ENCODE measurements around the gene ST8SIA6. TPM values are rescaled to one million over a fixed set of nuclear protein-coding genes. Genes with fewer than 3 reads are reported as not detected.

The ST8SIA6 gene
- total RNA-seq, 1 donor from 2014 or later = 0.13 TPM

DNA sequence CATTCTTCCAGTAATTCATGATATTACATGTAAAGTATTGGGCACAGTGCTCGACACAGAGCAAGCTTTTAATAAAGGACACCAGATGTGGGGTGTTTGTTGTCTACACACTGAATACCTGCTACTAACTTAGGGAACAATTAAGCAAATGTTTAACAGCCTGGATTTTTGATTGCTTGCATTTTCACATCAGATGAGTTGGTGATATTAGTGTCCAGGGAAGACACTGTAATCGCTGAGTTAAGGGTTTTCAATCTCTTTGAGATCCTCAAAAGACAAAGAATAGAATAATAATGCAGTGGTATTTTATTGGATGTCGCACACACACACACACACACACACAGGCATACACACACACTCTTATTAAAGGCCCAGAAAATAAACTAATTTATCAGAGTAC, 147.3 kb downstream of the ST8SIA6 start:
- no peaks in the 10 kb centered on the region for H3K4me1 Mint-ChIP-seq
- peaks cover 18% of the 10 kb centered on the region for H3K27me3 Mint-ChIP-seq
- no peaks in the 10 kb centered on the region for H3K36me3 Mint-ChIP-seq (ENCODE audit: low read depth)
- TF ChIP-seq CTCF (IDR thresholded peaks at IDR 0.05) = no peak
- H3K27ac Mint-ChIP-seq = no peak overlapping the region
- ChIA-PET CTCF (no interaction called here), POLR2A (no interaction called here)
- H3K4me3 Mint-ChIP-seq = no peak overlapping the region
- no peaks in the 10 kb centered on the region for H3K9me3 Mint-ChIP-seq
- DNase-seq = no peak
- no peak for ATAC-seq (ENCODE audit: low read depth)
- intact Hi-C loops (cut with micrococcal nuclease) = no loop called here

DNA sequence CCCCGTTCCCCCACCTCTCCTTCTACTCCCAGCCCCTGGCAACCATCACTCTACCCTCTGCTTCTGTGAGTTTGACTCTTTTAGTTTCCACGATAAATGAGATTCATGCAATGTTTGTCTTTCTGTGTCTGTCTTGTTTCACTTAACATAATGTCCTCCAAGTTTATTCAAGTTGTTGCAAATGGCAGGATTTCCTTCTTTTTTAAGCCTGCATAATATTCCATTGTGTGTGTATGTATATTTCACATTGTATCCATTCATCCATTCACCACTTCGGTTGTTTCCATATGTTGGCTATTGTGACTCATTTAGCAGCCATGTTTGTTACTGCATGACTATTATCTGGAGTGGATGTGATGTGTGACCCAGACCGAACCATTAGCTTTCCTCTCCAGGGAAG, 162.0 kb downstream of the ST8SIA6 start:
- H3K27ac Mint-ChIP-seq = no peak overlapping the region
- no peaks in the 10 kb centered on the region for H3K4me1 Mint-ChIP-seq
- H3K36me3 Mint-ChIP-seq (ENCODE audit: low read depth) = no peaks in the 10 kb centered on the region
- POLR2A ChIA-PET = no interaction called here
- peaks cover 11% of the 10 kb centered on the region for H3K27me3 Mint-ChIP-seq
- intact Hi-C loops (cut with micrococcal nuclease) = no loop called here
- no peak for ATAC-seq (ENCODE audit: low read depth)
- CTCF ChIA-PET = no interaction called here
- no peak overlapping the region for H3K4me3 Mint-ChIP-seq
- DNase-seq = no peak
- H3K9me3 Mint-ChIP-seq = no peaks in the 10 kb centered on the region
- no peak for TF ChIP-seq CTCF (IDR thresholded peaks at IDR 0.05)

- H3K36me3 Mint-ChIP-seq (ENCODE audit: low read depth) = no peaks in the 10 kb centered on the region
- no peaks in the 10 kb centered on the region for H3K9me3 Mint-ChIP-seq
- CTCF ChIA-PET = interaction anchor here (0.6 kb wide), 1 partner anchor 856 kb away, joined by 3 read pairs; no protein-coding TSS in a partner anchor
- ATAC-seq (ENCODE audit: low read depth) (no peak), DNase-seq (no peak)
- intact Hi-C loops (cut with micrococcal nuclease) = no loop called here
- TF ChIP-seq CTCF (IDR thresholded peaks at IDR 0.05) = no peak
- no peak overlapping the region for H3K4me3 Mint-ChIP-seq
- no peaks in the 10 kb centered on the region for H3K4me1 Mint-ChIP-seq
- no peak overlapping the region for H3K27ac Mint-ChIP-seq
- POLR2A ChIA-PET = no interaction called here
- peaks cover 11% of the 10 kb centered on the region for H3K27me3 Mint-ChIP-seq
Observed at GRCh38 chr10:17290226-17290625, 164.2 kb downstream of the ST8SIA6 start.

- TF ChIP-seq CTCF (IDR thresholded peaks at IDR 0.05) = no peak
- Mint-ChIP-seq H3K27ac (no peak overlapping the region), H3K36me3 (ENCODE audit: low read depth) (no peaks in the 10 kb centered on the region), H3K4me3 (no peak overlapping the region), H3K9me3 (no peaks in the 10 kb centered on the region), H3K27me3 (peaks cover 11% of the 10 kb centered on the region), H3K4me1 (no peaks in the 10 kb centered on the region)
- DNase-seq (no peak), ATAC-seq (ENCODE audit: low read depth) (no peak)
- POLR2A ChIA-PET = no interaction called here
- intact Hi-C loops (cut with micrococcal nuclease) = no loop called here
- CTCF ChIA-PET = no interaction called here
Observed at GRCh38 chr10:17289763-17290162, 164.6 kb downstream of the ST8SIA6 start.

GRCh38 chr10:17286562-17287550, 167.5 kb downstream of the ST8SIA6 start:
- intact Hi-C loops (cut with micrococcal nuclease) = no loop called here
- CTCF ChIA-PET = no interaction called here
- peaks cover 8% of the 10 kb centered on the region for H3K9me3 Mint-ChIP-seq

More at GRCh38 chr10:17286562-17287550, 167.5 kb downstream of the ST8SIA6 start:
- POLR2A ChIA-PET = no interaction called here
- no peak for TF ChIP-seq CTCF (IDR thresholded peaks at IDR 0.05)
- ATAC-seq (ENCODE audit: low read depth) (no peak), DNase-seq (no peak)
- no peak overlapping the region for H3K4me3 Mint-ChIP-seq
- H3K36me3 Mint-ChIP-seq (ENCODE audit: low read depth) = no peaks in the 10 kb centered on the region
- H3K4me1 Mint-ChIP-seq = no peaks in the 10 kb centered on the region
- H3K27ac Mint-ChIP-seq = no peak overlapping the region
- H3K27me3 Mint-ChIP-seq = peaks cover 11% of the 10 kb centered on the region

Measured in activated B cell treated with CpG ODN at 0.5 μM for 24 hours (primary cell).